BE2C (cell line): Measurements from ENCODE around the gene OR13G1.

ENCODE experiments used
- DNase-seq: peaks from one replicate; pipeline ENCODE4 v3.0.0-alpha.2; 2020
- H3K27me3 ChIP-seq: fragments of 250-450 bp; sonication (Bioruptor Pico); 2 replicates; pipeline ENCODE4 v1.5.1; 2020; ENCODE audit warnings: mild to moderate bottlenecking
- H3K36me3 ChIP-seq: fragments of 250-450 bp; sonication (Bioruptor Pico); 2 replicates; pipeline ENCODE4 v1.5.1; 2020; ENCODE audit warnings: mild to moderate bottlenecking
- H3K4me1 ChIP-seq: fragments of 250-450 bp; sonication (Bioruptor Pico); 2 replicates; pipeline ENCODE4 v1.5.1; 2020
- H3K4me3 ChIP-seq: 2 replicates; pipeline ENCODE4 v1.5.1; 2011; ENCODE audit warnings: low read depth, low read length
- H3K9me3 ChIP-seq: fragments of 250-450 bp; sonication (Bioruptor Pico); 2 replicates; pipeline ENCODE4 v1.5.1; 2020
- CTCF ChIP-seq: IDR thresholded peaks from 2 replicates; pipeline ENCODE4 v1.5.1; 2012; ENCODE audit warnings: mild to moderate bottlenecking, low read depth, low read length

OR13G1 gene

GRCh38 chr1:247646867-247647266, 32.7 kb downstream of the OR13G1 start:
- no peak for DNase-seq

DNA sequence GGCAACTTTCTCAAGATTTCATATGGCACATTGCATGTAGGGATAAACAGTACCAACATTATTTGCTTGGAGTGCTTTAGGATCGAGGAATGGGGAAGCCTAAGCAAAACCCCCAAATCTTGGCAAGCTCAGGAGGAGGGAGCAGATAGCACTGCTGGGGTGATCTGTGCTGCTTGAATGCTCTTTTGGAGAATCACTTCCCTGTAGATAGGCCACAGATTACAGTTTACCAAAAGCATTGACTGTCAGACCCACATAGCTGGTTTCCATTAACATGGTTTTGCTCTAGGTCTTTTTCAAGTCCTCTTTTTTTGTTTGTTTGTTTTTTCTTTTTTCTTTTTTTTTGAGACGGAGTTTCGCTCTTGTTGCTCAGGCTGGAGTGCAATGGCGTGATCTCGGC, 36.8 kb downstream of the OR13G1 start:
- Histone ChIP-seq H3K27me3 (no peaks in the 10 kb centered on the region), H3K4me3 (no peak overlapping the region), H3K4me1 (no peaks in the 10 kb centered on the region), H3K9me3 (no peaks in the 10 kb centered on the region), H3K36me3 (no peaks in the 10 kb centered on the region)
- no peak for DNase-seq
- no peak for TF ChIP-seq CTCF

More at GRCh38 chr1:247646867-247647266, 32.7 kb downstream of the OR13G1 start:
- Histone ChIP-seq H3K36me3 (no peaks in the 10 kb centered on the region), H3K9me3 (no peaks in the 10 kb centered on the region), H3K4me3 (no peak overlapping the region), H3K4me1 (no peaks in the 10 kb centered on the region), H3K27me3 (no peaks in the 10 kb centered on the region)
- no peak for TF ChIP-seq CTCF

DNA sequence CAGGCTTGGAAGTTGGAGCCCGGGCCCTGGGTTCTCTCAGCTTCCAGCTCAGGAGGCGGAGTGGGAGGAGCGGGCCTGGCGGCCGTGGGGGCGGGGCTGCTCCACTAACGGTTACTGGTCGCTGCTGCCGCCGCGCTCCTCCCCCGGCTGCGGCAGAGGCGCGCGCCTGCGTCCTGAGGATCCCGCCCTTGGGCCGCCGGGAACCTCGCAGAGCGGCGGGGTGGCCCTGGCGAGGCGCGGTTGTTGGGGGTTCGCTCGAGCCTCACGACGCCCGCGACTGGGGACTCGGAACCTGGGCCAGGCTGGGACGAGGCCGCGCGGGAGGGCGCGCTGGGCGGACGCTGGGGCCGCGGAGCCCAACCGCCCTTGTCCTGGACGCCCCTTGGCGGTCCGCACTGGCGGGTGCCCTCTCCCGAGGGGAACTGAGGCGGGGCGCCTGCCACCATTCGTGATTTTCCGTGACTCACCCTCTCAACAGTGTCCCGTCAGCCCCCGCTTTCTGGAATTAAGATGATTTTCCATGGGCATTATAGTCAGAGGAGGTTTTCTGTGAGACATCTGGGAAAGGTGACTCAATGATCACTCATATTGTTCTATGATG, 40.1 kb downstream of the OR13G1 start:
- Histone ChIP-seq H3K9me3 (no peaks in the 10 kb centered on the region), H3K4me1 (no peaks in the 10 kb centered on the region), H3K4me3 (no peak overlapping the region), H3K36me3 (no peaks in the 10 kb centered on the region), H3K27me3 (no peaks in the 10 kb centered on the region)
- DNase-seq, result no peak
- no peak for TF ChIP-seq CTCF

GRCh38 chr1:247638781-247639180, 40.8 kb downstream of the OR13G1 start:
- Histone ChIP-seq H3K9me3 (no peaks in the 10 kb centered on the region), H3K36me3 (no peaks in the 10 kb centered on the region), H3K4me3 (no peak overlapping the region), H3K4me1 (no peaks in the 10 kb centered on the region), H3K27me3 (no peaks in the 10 kb centered on the region)
- no peak for TF ChIP-seq CTCF
- no peak for DNase-seq

DNA sequence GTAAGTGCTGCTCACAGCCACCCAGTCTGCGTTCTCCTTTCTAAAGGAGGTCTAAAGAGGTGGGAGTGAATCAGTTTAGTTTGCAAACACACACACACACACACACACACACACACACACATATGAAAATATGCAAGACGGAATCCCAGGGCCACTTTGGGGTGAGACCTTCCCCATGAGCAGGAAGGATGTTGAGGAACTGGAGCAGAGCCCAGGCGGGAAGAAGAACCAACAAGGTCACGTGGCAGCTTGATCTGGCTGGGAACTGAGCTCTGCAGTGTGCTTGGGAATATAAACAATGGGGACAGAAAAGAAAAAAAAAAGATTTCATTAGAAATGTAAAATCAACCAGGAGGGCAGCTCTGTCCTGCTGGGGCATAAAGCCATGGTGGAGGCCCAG, 41.5 kb downstream of the OR13G1 start:
- Histone ChIP-seq H3K4me1 (no peaks in the 10 kb centered on the region), H3K27me3 (no peaks in the 10 kb centered on the region), H3K36me3 (no peaks in the 10 kb centered on the region), H3K4me3 (no peak overlapping the region), H3K9me3 (no peaks in the 10 kb centered on the region)
- no peak for DNase-seq
- TF ChIP-seq CTCF, result no peak

- H3K4me1 ChIP-seq, result no peaks in the 10 kb centered on the region
- no peaks in the 10 kb centered on the region for H3K9me3 ChIP-seq
- H3K27me3 ChIP-seq, result no peaks in the 10 kb centered on the region
- no peaks in the 10 kb centered on the region for H3K36me3 ChIP-seq
- H3K4me3 ChIP-seq, result no peak overlapping the region
- no peak for TF ChIP-seq CTCF
- DNase-seq, result no peak
Measured at GRCh38 chr1:247627951-247628350, 51.6 kb downstream of the OR13G1 start.
